IMR-90 (cell line): ENCODE measurements around the gene RAPGEFL1.

ENCODE experiments used
- CEBPB ChIP-seq: IDR thresholded peaks from 2 replicates; pipeline ENCODE4 v1.6.1; 2012; ENCODE audit warnings: low read depth, low read length, improper control_type of control experiment
- CTCF ChIP-seq: conservative IDR thresholded peaks from 2 replicates; pipeline ENCODE4 v1.5.1; 2012; ENCODE audit warnings: mild to moderate bottlenecking, low read depth, low read length, improper control_type of control experiment
- MAFK ChIP-seq: IDR thresholded peaks from 2 replicates; pipeline ENCODE4 v1.6.1; 2012; ENCODE audit warnings: low read depth, low read length, improper control_type of control experiment
- NFE2L2 ChIP-seq: fragments of 150-350 bp; IDR thresholded peaks from 2 replicates; pipeline ENCODE4 v1.6.1; 2016; ENCODE audit warnings: low read depth, mild to moderate bottlenecking, low read length
- POLR2A ChIP-seq: IDR thresholded peaks from 2 replicates; pipeline ENCODE4 v1.6.1; 2012; ENCODE audit warnings: mild to moderate bottlenecking, low read depth, low read length
- RFX5 ChIP-seq: IDR thresholded peaks from 2 replicates; pipeline ENCODE4 v1.8.0; 2012; ENCODE audit warnings: low read depth, mild to moderate bottlenecking, low read length, moderate library complexity
- USF2 ChIP-seq: fragments of 150-350 bp; IDR thresholded peaks from 2 replicates; pipeline ENCODE4 v1.6.1; 2017; ENCODE audit warnings: mild to moderate bottlenecking, antibody characterized with exemption, low read length, low read depth

GRCh38 chr17:40157973-40158372, 19.3 kb upstream of the RAPGEFL1 start:
- TF ChIP-seq CTCF: no peak
- no peak for TF ChIP-seq USF2
- TF ChIP-seq POLR2A: no peak
- no peak for TF ChIP-seq RFX5
- no peak for TF ChIP-seq CEBPB
- no peak for TF ChIP-seq NFE2L2
- TF ChIP-seq MAFK: peak; percentile 86
